Stromal cell of bone marrow (primary cell): ENCODE measurements around the gene GOLGA6L7.
A peak's percentile ranks its signal among the peaks of the same experiment; 100 is the strongest.
"Not testable (repeated sequence)": the region's sequence is repeated elsewhere in the genome, so short reads cannot be mapped to it uniquely, and the experiment has no call there.

Experiments
- DNase-seq: peaks from one replicate; pipeline ENCODE4 v3.0.0-alpha.2; 2012; ENCODE audit warnings: low read depth

The GOLGA6L7 gene

GRCh38 chr15:28884151-28884940 lies 35.9 kb upstream of the GOLGA6L7 start:
- no peak for DNase-seq

GRCh38 chr15:28881600-28881999 lies 33.2 kb upstream of the GOLGA6L7 start:
- no peak for DNase-seq

- DNase-seq: no peak
These were observed 32.7 kb upstream of the GOLGA6L7 start for GRCh38 chr15:28881170-28881569.

GRCh38 chr15:28880680-28881079 lies 32.2 kb upstream of the GOLGA6L7 start:
- no peak for DNase-seq

- DNase-seq: no peak
These were observed 31.1 kb upstream of the GOLGA6L7 start for GRCh38 chr15:28879551-28879950.

GRCh38 chr15:28878209-28878608 lies 29.8 kb upstream of the GOLGA6L7 start:
- DNase-seq: no peak

- no peak for DNase-seq
These were observed 28.4 kb upstream of the GOLGA6L7 start for GRCh38 chr15:28876845-28877185.

GRCh38 chr15:28876131-28876844 lies 27.8 kb upstream of the GOLGA6L7 start:
- no peak for DNase-seq

- no peak for DNase-seq
These were observed 27.1 kb upstream of the GOLGA6L7 start for GRCh38 chr15:28875461-28876000.

GRCh38 chr15:28873585-28874190 lies 25.2 kb upstream of the GOLGA6L7 start:
- no peak for DNase-seq

GRCh38 chr15:28873006-28873405 lies 24.6 kb upstream of the GOLGA6L7 start:
- DNase-seq: no peak

- no peak for DNase-seq
These were observed 22.7 kb upstream of the GOLGA6L7 start for GRCh38 chr15:28871168-28871567.

GRCh38 chr15:28868744-28869345 lies 20.4 kb upstream of the GOLGA6L7 start:
- DNase-seq: no peak

GRCh38 chr15:28861589-28862293 lies 13.3 kb upstream of the GOLGA6L7 start:
- DNase-seq: not testable (repeated sequence)

- peak; percentile 33 for DNase-seq
These were observed 12.6 kb upstream of the GOLGA6L7 start for GRCh38 chr15:28861031-28861534.

GRCh38 chr15:28854578-28854977 lies 6.1 kb upstream of the GOLGA6L7 start:
- DNase-seq: not testable (repeated sequence)

GRCh38 chr15:28853654-28854053 lies 5.2 kb upstream of the GOLGA6L7 start:
- not testable (repeated sequence) for DNase-seq

- not testable (repeated sequence) for DNase-seq
These were observed 1.3 kb upstream of the GOLGA6L7 start for GRCh38 chr15:28849766-28850165.

GRCh38 chr15:28849271-28849670 lies 827 bp upstream of the GOLGA6L7 start:
- not testable (repeated sequence) for DNase-seq

GRCh38 chr15:28847959-28848358 lies 485 bp downstream of the GOLGA6L7 start:
- not testable (repeated sequence) for DNase-seq

GRCh38 chr15:28847247-28847646 lies 1.2 kb downstream of the GOLGA6L7 start:
- DNase-seq: not testable (repeated sequence)
